Endothelial cell of hepatic sinusoid (primary cell): ENCODE measurements around the gene P2RX6.
"Not testable (repeated sequence)": the region's sequence is repeated elsewhere in the genome, so short reads cannot be mapped to it uniquely, and the experiment has no call there.

Experiments
- in situ Hi-C: cut with HindIII; loops from 2 replicates; pipeline ENCODE4 v1.10.0; 2017; ENCODE audit warnings: low sequenced_read_pairs

P2RX6 gene

DNA sequence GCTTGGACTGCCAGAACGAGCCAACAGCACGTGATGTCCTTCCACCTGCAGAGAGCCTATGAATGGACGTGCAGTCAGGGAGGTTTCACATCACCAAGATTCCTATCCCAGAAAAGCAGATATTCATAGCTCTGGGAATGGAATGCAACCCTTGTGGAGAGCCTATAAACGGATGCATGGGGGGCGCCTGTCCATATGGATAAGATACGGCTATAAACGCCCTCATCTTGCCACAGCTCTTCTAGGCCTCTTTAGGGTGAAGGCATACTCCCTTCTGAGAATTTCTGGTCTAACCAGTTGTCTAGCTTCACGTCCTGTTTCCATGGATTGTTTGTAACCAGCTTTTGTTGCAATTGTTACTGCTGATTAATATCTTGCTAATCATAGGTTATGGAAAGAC lies 56.8 kb downstream of the P2RX6 start:
- in situ Hi-C loops: not testable (repeated sequence)

GRCh38 chr22:21073023-21073422 lies 58.1 kb downstream of the P2RX6 start:
- in situ Hi-C loops: no loop called here

- in situ Hi-C loops: no loop called here
Observed at GRCh38 chr22:21073482-21073881, 58.5 kb downstream of the P2RX6 start.

- in situ Hi-C loops: no loop called here
Observed at GRCh38 chr22:21074102-21074715, 59.2 kb downstream of the P2RX6 start.

DNA sequence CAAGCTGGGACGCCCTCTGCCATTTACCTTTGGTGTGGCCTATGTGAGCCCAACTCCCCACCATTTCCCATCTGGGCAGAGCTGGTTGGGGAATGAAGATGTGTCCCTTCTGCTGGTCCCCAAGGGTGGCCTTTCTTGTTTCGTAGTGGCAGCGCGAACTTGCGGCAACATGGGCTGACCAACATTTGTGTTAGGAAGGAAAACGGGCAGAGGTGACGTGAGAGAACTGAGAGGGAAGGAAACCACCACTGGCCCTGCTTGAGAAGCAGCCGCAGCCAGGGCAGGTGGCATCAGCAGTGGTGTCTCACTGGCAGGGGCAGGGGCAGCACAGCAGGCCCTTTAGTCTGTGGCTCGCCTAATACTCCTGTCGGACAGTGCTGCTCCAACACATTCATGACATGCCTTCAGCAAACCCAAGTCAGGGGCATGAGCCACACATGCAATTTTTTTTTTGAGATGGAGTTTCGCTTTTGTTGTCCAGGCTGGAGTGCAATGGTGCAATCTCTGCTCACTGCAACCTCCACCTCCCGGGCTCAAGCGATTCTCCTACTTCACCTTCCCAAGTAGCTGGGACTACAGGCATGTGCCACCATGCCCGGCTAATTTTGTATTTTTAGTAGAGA lies 60.7 kb downstream of the P2RX6 start:
- in situ Hi-C loops: no loop called here

DNA sequence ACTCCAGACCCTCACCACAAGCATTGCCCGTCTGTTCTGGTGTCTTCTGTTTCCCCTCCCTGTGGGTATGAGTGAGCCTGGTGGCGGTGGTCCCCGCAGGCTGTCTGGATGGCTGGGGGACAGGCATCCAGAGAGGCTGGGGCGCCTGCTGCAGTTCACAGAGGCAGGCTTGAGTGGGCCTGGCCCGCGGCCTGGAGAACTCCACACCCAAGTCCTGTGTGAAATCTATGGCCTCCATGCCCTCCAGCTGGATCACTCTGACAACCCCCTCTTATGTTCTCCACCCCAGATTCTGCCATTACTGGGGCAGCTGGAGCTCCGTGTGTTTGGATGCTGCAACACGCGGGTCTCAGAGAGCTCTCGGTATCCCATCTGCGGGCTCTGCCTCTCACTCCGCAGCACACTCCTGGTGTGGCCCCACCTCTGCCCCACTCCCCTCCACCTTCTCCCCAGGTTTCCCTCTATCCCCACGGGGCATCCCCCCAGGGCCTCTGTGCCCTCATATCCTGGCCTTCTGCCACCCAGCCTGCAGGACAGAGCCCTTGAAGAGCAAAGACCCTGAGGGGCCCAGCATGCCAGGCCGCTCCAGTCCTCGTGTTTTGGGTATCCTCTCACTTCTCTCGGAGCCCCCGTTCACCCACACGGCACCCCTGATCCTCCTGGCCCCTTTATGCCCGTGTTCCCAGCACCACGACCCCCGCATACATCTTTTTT lies 62.1 kb downstream of the P2RX6 start:
- in situ Hi-C loops: no loop called here
